PC-3 (cell line): ENCODE data around the gene LRCOL1.

Source experiments
- EZH2 ChIP-seq: fragments of 300-600 bp; sonication (generic); IDR thresholded peaks from one replicate; pipeline ENCODE4 v1.6.1; 2017; ENCODE audit warnings: antibody characterized with exemption, mild to moderate bottlenecking, low read length; ENCODE audit not compliant: unreplicated experiment
- EZH2phosphoT487 ChIP-seq: fragments of 300-600 bp; sonication (generic); IDR thresholded peaks from 2 replicates; pipeline ENCODE4 v1.6.1; 2018; ENCODE audit warnings: mild to moderate bottlenecking, antibody characterized with exemption, low read length, borderline replicate concordance
- TF ChIP-seq, protein P1 (sequence below): fragments of 300-600 bp; sonication (generic); conservative IDR thresholded peaks from 2 replicates; pipeline ENCODE4 v1.5.1; 2017; ENCODE audit warnings: antibody characterized with exemption, low read depth, mild to moderate bottlenecking, low read length

DNA sequence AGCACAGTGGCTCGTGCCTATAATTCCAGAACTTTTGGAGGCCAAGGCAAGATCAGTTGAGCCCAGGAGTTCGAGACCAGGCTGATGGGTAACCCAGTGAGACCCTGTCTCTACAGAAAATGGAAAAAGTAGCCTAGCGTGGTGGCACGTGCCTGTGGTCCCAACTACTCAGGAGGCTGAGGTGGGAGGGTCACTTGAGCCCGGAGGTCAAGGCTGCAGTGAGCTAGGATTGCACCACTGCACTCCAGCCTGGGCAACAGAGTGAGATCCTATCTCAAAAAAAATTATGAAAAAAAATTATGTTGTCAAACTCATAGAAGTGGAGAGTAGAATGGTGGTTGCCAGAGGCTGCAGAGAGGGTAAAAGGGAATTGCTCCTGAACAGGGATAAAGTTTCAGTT lies 3.6 kb upstream of the LRCOL1 start:
- TF ChIP-seq, protein P1, sequence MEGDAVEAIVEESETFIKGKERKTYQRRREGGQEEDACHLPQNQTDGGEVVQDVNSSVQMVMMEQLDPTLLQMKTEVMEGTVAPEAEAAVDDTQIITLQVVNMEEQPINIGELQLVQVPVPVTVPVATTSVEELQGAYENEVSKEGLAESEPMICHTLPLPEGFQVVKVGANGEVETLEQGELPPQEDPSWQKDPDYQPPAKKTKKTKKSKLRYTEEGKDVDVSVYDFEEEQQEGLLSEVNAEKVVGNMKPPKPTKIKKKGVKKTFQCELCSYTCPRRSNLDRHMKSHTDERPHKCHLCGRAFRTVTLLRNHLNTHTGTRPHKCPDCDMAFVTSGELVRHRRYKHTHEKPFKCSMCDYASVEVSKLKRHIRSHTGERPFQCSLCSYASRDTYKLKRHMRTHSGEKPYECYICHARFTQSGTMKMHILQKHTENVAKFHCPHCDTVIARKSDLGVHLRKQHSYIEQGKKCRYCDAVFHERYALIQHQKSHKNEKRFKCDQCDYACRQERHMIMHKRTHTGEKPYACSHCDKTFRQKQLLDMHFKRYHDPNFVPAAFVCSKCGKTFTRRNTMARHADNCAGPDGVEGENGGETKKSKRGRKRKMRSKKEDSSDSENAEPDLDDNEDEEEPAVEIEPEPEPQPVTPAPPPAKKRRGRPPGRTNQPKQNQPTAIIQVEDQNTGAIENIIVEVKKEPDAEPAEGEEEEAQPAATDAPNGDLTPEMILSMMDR, result no peak
- no peak for TF ChIP-seq EZH2
- no peak for TF ChIP-seq EZH2phosphoT487
